ENCODE results near the gene SCP2.

DNA sequence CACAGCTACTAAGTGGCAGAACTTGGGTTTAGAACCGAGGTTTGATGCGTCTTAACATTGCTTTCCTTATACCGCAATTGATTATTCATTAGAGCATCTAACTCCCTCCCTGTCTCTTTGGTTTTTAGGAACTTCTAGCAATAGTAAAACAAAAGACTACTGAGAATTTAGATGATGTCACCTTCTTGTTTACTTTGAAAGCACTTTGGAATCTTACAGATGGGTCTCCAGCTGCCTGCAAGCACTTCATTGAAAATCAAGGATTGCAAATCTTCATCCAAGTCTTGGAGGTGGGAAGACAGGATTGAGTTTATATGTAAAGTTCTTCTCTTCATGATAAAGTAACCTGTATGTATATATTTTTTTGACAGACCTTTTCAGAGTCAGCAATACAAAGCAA lies 49.5 kb upstream of the SCP2 start:
- TF ChIP-seq, protein P1, sequence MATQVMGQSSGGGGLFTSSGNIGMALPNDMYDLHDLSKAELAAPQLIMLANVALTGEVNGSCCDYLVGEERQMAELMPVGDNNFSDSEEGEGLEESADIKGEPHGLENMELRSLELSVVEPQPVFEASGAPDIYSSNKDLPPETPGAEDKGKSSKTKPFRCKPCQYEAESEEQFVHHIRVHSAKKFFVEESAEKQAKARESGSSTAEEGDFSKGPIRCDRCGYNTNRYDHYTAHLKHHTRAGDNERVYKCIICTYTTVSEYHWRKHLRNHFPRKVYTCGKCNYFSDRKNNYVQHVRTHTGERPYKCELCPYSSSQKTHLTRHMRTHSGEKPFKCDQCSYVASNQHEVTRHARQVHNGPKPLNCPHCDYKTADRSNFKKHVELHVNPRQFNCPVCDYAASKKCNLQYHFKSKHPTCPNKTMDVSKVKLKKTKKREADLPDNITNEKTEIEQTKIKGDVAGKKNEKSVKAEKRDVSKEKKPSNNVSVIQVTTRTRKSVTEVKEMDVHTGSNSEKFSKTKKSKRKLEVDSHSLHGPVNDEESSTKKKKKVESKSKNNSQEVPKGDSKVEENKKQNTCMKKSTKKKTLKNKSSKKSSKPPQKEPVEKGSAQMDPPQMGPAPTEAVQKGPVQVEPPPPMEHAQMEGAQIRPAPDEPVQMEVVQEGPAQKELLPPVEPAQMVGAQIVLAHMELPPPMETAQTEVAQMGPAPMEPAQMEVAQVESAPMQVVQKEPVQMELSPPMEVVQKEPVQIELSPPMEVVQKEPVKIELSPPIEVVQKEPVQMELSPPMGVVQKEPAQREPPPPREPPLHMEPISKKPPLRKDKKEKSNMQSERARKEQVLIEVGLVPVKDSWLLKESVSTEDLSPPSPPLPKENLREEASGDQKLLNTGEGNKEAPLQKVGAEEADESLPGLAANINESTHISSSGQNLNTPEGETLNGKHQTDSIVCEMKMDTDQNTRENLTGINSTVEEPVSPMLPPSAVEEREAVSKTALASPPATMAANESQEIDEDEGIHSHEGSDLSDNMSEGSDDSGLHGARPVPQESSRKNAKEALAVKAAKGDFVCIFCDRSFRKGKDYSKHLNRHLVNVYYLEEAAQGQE (IDR thresholded peaks at IDR 0.05; ENCODE audit: low read depth), result no peak
- TF ChIP-seq, protein P2, sequence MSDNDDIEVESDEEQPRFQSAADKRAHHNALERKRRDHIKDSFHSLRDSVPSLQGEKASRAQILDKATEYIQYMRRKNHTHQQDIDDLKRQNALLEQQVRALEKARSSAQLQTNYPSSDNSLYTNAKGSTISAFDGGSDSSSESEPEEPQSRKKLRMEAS (IDR thresholded peaks at IDR 0.05), result no peak
- TF ChIP-seq CEBPB (IDR thresholded peaks at IDR 0.05) (no peak), RAD21 (IDR thresholded peaks at IDR 0.05; ENCODE audit: low read depth) (no peak), TAF1 (IDR thresholded peaks at IDR 0.05; ENCODE audit: low read depth) (no peak)

All from Ishikawa (cell line).